ENCODE results near the gene LHPP.

DNA sequence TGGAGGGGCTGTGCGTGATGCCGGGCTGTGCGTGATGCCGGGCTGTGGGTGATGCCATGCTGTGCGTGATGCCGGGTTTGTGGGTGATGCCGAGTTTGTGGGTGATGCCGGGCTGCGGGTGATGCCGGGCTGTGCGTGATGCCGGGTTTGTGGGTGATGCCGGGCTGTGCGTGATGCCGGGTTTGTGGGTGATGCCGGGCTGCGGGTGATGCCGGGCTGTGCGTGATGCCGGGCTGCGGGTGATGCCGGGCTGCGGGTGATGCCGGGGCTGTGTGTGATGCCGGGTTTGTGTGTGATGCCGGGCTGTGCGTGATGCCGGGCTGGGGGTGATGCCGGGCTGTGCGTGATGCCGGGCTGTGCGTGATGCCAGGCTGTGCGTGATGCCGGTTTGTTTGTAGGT, 153.6 kb downstream of the LHPP start:
- TF ChIP-seq EZH2phosphoT487 (IDR thresholded peaks at IDR 0.05; ENCODE audit: insufficient read depth, low read depth) = no peak
- TF ChIP-seq EZH2 (IDR thresholded peaks at IDR 0.05; ENCODE audit: insufficient read depth, poor library complexity, severe bottlenecking) = no peak

Data from GM23248 (cell line).